ENCODE data around the gene ZFYVE26.
"Not testable (repeated sequence)": the region's sequence is repeated elsewhere in the genome, so short reads cannot be mapped to it uniquely, and the experiment has no call there.

The ZFYVE26 gene

GRCh38 chr14:67717048-67717447 lies 99.3 kb downstream of the ZFYVE26 start:
- peaks cover under 1% of the 10 kb centered on the region for H3K4me1 Mint-ChIP-seq

GRCh38 chr14:67710209-67710608 lies 106.2 kb downstream of the ZFYVE26 start:
- Mint-ChIP-seq H3K4me1 (no peaks in the 10 kb centered on the region), H3K27me3 (no peaks in the 10 kb centered on the region), H3K4me3 (no peak overlapping the region), H3K9me3 (peaks cover 6 to 7% of the 10 kb centered on the region in 2 donors), H3K27ac (no peak overlapping the region)
- DNase-seq (no peak), ATAC-seq (no peak)

More at GRCh38 chr14:67717048-67717447, 99.3 kb downstream of the ZFYVE26 start:
- no peak overlapping the region for H3K4me3 Mint-ChIP-seq
- H3K27me3 Mint-ChIP-seq: peaks cover 27% of the 10 kb centered on the region
- DNase-seq: no peak
- H3K27ac Mint-ChIP-seq: no peak overlapping the region
- no peaks in the 10 kb centered on the region for H3K9me3 Mint-ChIP-seq
- ATAC-seq: no peak

GRCh38 chr14:67709796-67710195 lies 106.6 kb downstream of the ZFYVE26 start:
- H3K4me3 Mint-ChIP-seq, H3K4me1 Mint-ChIP-seq, DNase-seq, H3K27ac Mint-ChIP-seq, H3K9me3 Mint-ChIP-seq, H3K27me3 Mint-ChIP-seq, ATAC-seq: not testable (repeated sequence)

GRCh38 chr14:67709346-67709745 lies 107.0 kb downstream of the ZFYVE26 start:
- H3K4me3 Mint-ChIP-seq, H3K27ac Mint-ChIP-seq, H3K9me3 Mint-ChIP-seq, ATAC-seq, H3K4me1 Mint-ChIP-seq, DNase-seq, H3K27me3 Mint-ChIP-seq: not testable (repeated sequence)

- peaks cover 8% of the 10 kb centered on the region for H3K27me3 Mint-ChIP-seq
- no peak overlapping the region for H3K4me3 Mint-ChIP-seq
- H3K4me1 Mint-ChIP-seq: no peaks in the 10 kb centered on the region
- peaks cover 6% of the 10 kb centered on the region in 2 donors for H3K9me3 Mint-ChIP-seq
- no peak for DNase-seq
- no peak for ATAC-seq
- H3K27ac Mint-ChIP-seq: no peak overlapping the region
These were observed 111.2 kb downstream of the ZFYVE26 start for GRCh38 chr14:67705211-67705610.

- ATAC-seq (peak; percentile 80), DNase-seq (peak; percentile 26 to 31)
- Mint-ChIP-seq H3K27me3 (peaks cover 8% of the 10 kb centered on the region), H3K9me3 (peaks cover under 1% of the 10 kb centered on the region in 2 donors), H3K4me1 (no peaks in the 10 kb centered on the region), H3K4me3 (no peak overlapping the region), H3K27ac (no peak overlapping the region)
These were observed 111.8 kb downstream of the ZFYVE26 start for GRCh38 chr14:67704484-67705089.

GRCh38 chr14:67703997-67704396 lies 112.4 kb downstream of the ZFYVE26 start:
- H3K27me3 Mint-ChIP-seq: peaks cover 8% of the 10 kb centered on the region
- no peak for ATAC-seq
- H3K9me3 Mint-ChIP-seq: no peaks in the 10 kb centered on the region
- no peaks in the 10 kb centered on the region for H3K4me1 Mint-ChIP-seq
- DNase-seq: no peak
- H3K27ac Mint-ChIP-seq: no peak overlapping the region
- H3K4me3 Mint-ChIP-seq: no peak overlapping the region

- peak within 1 kb of the TSS in 1 of 2 donors; percentile 61 for H3K27ac Mint-ChIP-seq
- H3K27me3 Mint-ChIP-seq, H3K4me1 Mint-ChIP-seq, ATAC-seq, DNase-seq, H3K9me3 Mint-ChIP-seq, H3K4me3 Mint-ChIP-seq: not testable (repeated sequence)
These were observed 114.9 kb downstream of the ZFYVE26 start, which contains the start of gene RDH12 for GRCh38 chr14:67701492-67701891. Gene RDH12 (plus strand): TSS chr14:67701886. CDS start chr14:67722643, 20,757 bp downstream.

GRCh38 chr14:67698179-67698578 lies 118.2 kb downstream of the ZFYVE26 start:
- Mint-ChIP-seq H3K4me1 (peaks cover 20% of the 10 kb centered on the region), H3K27ac (no peak overlapping the region), H3K4me3 (no peak overlapping the region), H3K9me3 (no peaks in the 10 kb centered on the region), H3K27me3 (no peaks in the 10 kb centered on the region)
- ATAC-seq: no peak
- no peak for DNase-seq

- Mint-ChIP-seq H3K27me3 (no peaks in the 10 kb centered on the region), H3K9me3 (no peaks in the 10 kb centered on the region), H3K4me3 (no peak overlapping the region), H3K4me1 (peaks cover 25% of the 10 kb centered on the region), H3K27ac (no peak overlapping the region)
- DNase-seq: no peak
- no peak for ATAC-seq
These were observed 119.4 kb downstream of the ZFYVE26 start for GRCh38 chr14:67697006-67697405.
